GM18867 (cell line): ENCODE results near the gene LIN9.

Source experiments
- ATAC-seq: cut with Tn5 transposase; IDR thresholded peaks from one replicate; pipeline ENCODE4 v1.9.1; 2021; ENCODE audit warnings: mild to moderate bottlenecking, moderate library complexity; ENCODE audit not compliant: unreplicated experiment

LIN9 gene

DNA sequence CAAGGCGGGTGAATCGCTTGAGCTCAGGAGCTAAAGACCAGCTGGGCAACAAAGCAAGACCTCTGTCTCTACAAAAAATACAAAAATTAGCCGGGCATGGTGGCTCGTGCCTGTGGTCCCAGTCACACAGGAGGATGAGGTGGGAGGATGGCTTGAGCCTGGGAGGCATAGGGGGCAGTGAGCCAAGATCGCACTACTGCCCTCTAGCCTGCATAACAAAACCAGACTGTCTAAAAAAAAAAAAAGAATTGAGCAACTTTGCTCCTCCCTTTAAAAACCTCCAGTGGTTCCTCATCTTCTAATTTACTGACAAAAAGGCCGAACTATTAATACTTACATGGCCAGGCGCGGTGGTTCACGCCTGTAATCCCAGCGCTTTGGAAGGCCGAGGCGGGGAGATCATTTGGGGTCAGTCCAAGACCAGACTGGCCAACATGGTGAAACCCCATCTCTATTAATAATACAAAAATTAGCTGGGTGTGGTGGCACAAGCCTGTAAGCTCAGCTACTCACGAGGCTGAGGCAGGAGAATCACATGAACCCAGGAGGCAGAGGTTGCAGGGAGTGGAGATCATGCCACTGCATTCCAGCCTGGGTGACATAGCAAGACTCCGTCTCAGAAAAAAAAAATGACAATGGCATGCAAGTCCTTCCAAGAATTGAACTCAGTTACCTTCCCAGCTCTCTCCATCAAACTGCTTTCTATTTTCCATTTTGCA is 126.8 kb downstream of the LIN9 start:
- ATAC-seq: no peak
